AG08395 (cell line): Measurements from ENCODE around the gene MTERF2.
"Not testable (repeated sequence)": the region's sequence is repeated elsewhere in the genome, so short reads cannot be mapped to it uniquely, and the experiment has no call there.

Source experiments
- DNase-seq: peaks from one replicate; pipeline ENCODE4 v3.0.0; 2012; ENCODE audit warnings: mixed read lengths, low spot score

Gene MTERF2

GRCh38 chr12:106986625-106987389 lies at the start of gene MTERF2:
MTERF2 (minus strand) TSS chr12:106987146; CDS start chr12:106978714, 8,432 bp downstream.
- DNase-seq: peak; percentile 97

GRCh38 chr12:107035733-107036132 lies 48.8 kb upstream of the MTERF2 start:
- DNase-seq: no peak

- no peak for DNase-seq
Observed at GRCh38 chr12:107033758-107034739, 47.1 kb upstream of the MTERF2 start.

- no peak for DNase-seq
Observed at GRCh38 chr12:107032266-107032665, 45.3 kb upstream of the MTERF2 start.

GRCh38 chr12:107031061-107031460 lies 44.1 kb upstream of the MTERF2 start:
- DNase-seq: no peak

- no peak for DNase-seq
Observed at GRCh38 chr12:107029081-107029480, 42.1 kb upstream of the MTERF2 start.

GRCh38 chr12:107027636-107028053 lies 40.7 kb upstream of the MTERF2 start:
- peak; percentile 90 for DNase-seq

- no peak for DNase-seq
Observed at GRCh38 chr12:107026806-107027635, 40.1 kb upstream of the MTERF2 start.

- DNase-seq: not testable (repeated sequence)
Observed at GRCh38 chr12:107026356-107026755, 39.4 kb upstream of the MTERF2 start.

- DNase-seq: no peak
Observed at GRCh38 chr12:107025671-107026070, 38.7 kb upstream of the MTERF2 start.

- no peak for DNase-seq
Observed at GRCh38 chr12:107019546-107019945, 32.6 kb upstream of the MTERF2 start.

GRCh38 chr12:107017042-107017441 lies 30.1 kb upstream of the MTERF2 start:
- DNase-seq: no peak

- no peak for DNase-seq
Observed at GRCh38 chr12:107014055-107014454, 27.1 kb upstream of the MTERF2 start.

- DNase-seq: no peak
Observed at GRCh38 chr12:107012736-107013425, 25.9 kb upstream of the MTERF2 start.

GRCh38 chr12:107011519-107011918 lies 24.6 kb upstream of the MTERF2 start:
- DNase-seq: no peak

- no peak for DNase-seq
Observed at GRCh38 chr12:107007411-107007810, 20.5 kb upstream of the MTERF2 start.

GRCh38 chr12:107002665-107003064 lies 15.7 kb upstream of the MTERF2 start:
- not testable (repeated sequence) for DNase-seq

GRCh38 chr12:106999446-106999845 lies 12.5 kb upstream of the MTERF2 start:
- no peak for DNase-seq

- DNase-seq: no peak
Observed at GRCh38 chr12:106997916-106998315, 11.0 kb upstream of the MTERF2 start.

- not testable (repeated sequence) for DNase-seq
Observed at GRCh38 chr12:106996102-106996501, 9.2 kb upstream of the MTERF2 start.

GRCh38 chr12:106994579-106995220 lies 7.8 kb upstream of the MTERF2 start:
- DNase-seq: peak; percentile 64
